Right lung (tissue), 5 donors: ENCODE measurements around the gene AEBP1. TPM values are rescaled to one million over a fixed set of nuclear protein-coding genes. Genes with fewer than 3 reads are reported as not detected.

Source experiments
- DNase-seq, 2 donors: peaks; one replicate each; pipeline ENCODE4 v3.0.0-alpha.2; 2013
- polyA plus RNA-seq, 5 donors: library from polyadenylated mRNA; unstranded; fragments of 120-200 nt; gene quantifications; one replicate each; pipeline versions ENCODE4 v1.2.1 to v1.2.3, GENCODE V29; 2013; ENCODE audit warnings: inconsistent platforms in 1 of 5, low replicate concordance in 1 of 5; ENCODE audit not compliant: insufficient read length in 5 of 5, insufficient read depth in 1 of 5

AEBP1 gene
- polyA plus RNA-seq, 5 donors = 40.9 to 74.4 (median 48.2) TPM

DNA sequence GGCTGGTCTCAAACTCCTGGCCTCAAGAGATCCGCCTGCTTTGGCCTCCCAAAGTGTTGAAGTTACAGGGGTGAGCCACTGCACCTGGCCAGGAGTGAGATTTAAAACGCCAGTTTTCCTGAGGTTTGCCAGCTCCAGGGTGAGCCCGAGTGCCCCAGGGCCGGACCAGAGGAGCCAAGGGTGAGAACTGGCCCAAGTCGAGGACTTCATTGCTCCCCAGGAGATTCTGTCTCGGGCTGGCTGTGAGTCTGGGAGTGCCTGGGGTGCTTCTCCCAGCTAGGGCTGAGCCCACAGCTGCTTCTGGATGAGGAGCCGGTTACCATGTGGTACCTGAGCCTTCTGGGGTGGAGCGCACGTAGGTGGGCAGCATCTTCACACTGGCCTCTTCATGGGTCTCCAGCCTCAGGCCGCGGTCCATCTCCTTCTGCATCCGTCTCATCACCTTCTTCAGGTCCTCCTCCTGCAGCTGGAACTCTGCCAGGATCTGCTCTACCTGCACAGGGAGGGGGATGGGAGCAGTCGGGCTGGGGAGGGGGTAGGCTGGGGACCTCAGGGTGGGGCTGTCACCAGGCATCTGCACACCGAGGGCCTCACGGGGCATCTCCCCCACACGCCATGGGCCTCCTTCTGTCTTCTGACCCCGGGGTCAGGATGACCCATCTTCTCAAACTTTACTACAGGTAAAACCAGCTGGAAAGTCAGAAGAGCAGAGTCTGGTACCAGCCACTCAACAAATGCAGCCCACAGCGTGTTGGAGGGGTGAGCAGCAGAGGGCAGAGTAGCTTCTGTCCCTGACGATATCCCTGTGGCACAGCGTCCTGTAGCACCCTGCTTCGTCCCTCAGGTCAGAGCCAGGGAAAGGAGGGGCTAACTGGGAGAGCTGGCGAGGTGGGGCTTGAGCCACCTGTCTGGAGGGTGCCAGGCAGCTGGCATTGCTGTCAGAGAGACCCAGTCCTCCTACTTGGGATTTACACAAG is 49.1 kb downstream of the AEBP1 start:
- DNase-seq = no peak

- DNase-seq = no peak
Measured at GRCh38 chr7:44153948-44154335, 49.8 kb downstream of the AEBP1 start.

- DNase-seq = no peak
Measured at GRCh38 chr7:44154703-44155102, 50.6 kb downstream of the AEBP1 start.

DNA sequence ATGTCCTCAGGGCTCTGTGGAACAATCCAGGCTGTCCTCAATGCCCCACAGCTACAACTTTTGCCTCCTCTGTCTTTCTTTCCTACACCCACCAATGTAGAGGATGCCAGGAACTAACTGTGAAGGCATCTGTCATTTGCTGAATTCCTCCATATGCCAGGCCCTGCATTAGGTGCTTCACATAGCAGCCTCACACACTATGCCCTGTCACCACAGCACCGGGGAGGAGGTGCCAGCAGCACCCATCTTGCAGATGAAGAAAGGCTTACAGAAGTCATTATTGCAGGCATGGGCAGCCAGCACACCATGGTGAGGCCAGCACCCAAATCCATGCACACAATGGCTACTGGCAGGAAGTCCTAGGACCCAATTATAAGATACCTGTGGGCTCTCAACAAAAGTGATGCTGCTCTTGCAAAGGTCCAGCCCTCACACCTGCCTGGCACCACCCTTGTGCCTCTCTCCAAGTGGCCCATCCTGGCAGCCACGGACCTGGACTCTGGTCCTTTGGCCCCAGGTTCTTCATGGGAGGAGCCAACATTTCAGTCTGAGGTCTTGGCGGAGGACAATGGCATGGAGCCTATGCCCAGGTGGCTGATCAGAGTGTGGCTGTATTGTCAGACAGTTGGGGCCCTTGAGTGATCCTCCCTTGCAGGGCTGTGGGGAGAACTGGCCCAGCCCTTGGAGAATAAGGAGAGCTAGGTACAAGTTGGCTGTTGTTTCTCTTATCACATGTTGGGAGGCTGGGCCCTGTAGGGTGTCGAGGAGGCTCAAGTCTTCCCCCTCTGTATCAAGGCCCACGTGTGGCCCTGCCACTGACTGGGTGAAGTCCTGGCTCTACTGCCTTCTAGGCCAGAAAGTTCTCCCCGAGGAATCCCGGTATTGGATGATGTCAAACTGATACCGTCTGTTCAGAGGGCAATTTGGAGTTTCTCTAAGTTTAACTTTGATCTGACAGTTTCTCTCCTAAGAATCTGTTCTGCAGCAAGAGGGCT is 51.3 kb downstream of the AEBP1 start:
- no peak for DNase-seq

GRCh38 chr7:44156453-44157010 is 52.4 kb downstream of the AEBP1 start:
- DNase-seq = no peak

DNA sequence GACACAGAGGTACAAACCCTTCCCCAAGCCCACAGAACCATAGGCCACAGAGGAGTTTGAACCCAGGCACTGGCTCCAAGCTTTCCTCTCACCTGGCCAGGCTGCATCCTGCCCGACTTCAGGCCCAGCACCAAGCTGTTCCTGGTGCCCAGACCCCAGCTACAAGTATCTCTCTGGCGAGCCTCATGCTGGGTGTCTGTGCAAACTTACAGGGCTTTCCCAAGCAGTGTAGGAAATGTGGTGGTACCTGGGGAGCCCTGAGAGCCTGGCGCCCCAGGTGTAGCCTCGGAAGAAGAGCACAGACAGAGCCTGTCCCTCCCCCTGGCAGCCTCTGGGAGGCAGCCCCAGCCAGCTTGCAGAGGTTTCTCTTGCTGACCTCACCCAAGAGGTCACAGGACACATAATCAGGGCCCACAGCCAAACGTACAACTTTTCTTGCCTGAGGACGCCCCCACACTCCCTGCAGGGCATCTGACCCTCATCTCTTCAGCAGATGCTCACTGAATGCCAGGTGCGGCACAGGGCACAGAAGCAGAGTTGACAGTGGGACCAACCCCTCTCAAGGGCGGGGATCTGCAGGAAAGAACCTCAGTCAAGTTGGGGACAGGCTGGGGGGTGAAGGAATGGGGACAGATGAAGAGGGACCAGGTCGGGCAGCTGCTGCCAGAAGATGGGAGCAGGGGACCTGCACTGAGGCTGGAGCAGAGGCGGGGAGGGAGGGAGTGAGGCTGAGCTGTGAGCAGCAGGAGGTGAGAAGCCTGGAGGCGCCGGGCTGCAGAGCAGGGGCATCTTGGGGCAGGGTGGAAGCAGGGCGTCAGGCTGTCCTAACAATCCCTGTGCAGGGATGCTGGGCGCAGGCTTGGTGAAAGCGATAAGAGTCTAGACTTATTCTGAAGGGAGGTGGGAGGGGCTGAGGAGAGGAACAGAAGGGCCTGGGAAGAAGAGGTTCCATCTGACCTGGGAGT is 53.3 kb downstream of the AEBP1 start:
- no peak for DNase-seq

GRCh38 chr7:44158096-44158872 is 54.1 kb downstream of the AEBP1 start:
- DNase-seq = no peak

DNA sequence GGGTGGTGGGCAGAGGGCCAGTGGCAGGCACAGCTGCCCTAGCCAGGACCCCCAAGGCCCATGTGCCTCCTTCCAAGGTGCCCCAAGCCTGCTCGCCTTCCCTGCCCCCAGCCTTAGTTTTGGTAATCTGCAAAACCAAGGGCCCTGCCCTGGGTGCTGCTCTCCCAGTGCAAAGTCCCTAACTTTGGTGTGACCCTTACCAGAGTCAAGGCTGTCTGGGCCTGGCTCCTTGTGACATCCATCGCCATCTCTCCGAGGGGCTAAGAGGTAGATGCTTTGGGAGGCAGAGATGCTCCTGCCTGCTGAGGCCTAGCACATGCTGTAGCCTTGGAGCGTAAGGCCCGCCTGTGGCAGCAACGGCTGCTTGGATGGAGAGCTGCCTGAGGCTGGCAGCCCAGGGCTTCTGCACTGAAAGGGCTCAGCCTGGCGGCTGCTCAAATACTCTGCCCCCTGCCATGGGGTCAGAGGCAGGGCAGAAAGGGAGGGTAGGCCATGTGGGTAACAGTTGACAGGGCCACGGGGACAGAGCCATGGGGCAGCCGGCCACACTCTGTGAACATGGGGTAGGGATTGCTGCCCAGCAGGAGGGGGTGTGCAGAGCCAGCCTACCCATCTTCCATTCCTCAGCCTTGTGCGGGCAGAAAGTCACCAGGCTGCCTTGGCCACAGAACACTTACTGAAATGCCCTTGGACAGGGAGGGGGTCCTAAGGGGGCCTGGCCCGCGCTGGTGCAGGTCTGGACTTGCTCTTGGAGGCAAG is 54.9 kb downstream of the AEBP1 start:
- no peak for DNase-seq

GRCh38 chr7:44159824-44160630 is 55.9 kb downstream of the AEBP1 start:
- DNase-seq = no peak

GRCh38 chr7:44161371-44161770 is 57.2 kb downstream of the AEBP1 start:
- no peak for DNase-seq

DNA sequence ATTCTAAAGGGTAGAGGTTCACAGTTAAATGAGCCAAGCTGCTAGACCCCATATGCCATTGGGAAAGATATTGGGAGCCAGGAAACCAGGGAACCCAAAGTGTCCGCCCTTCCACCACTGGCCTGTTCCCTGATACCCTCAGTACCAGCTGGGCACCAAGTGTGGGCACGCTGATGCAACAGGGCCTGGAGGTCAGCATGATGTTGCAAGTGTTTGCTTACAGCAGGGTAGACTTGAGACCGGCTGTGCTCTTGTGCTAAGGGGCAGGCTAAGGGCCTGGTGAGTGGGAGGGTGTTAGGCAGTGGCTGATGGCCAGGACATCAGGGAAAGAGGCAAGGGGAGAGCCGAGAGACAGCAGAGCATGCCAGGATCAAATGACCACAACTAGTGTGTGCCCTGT is 58.0 kb downstream of the AEBP1 start:
- no peak for DNase-seq

- DNase-seq = no peak
Measured at GRCh38 chr7:44162785-44163395, 58.7 kb downstream of the AEBP1 start.

GRCh38 chr7:44163591-44163990 is 59.4 kb downstream of the AEBP1 start:
- DNase-seq = no peak
